Thyroid gland (tissue), 4 donors: ENCODE measurements around the gene MARK3.

Experiments used
- POLR2A ChIP-seq, 2 donors: fragments of 450-650 bp; IDR thresholded peaks; one replicate each; pipeline ENCODE4 v1.6.1; 2017; ENCODE audit warnings: antibody characterized with exemption in 2 of 2, mild to moderate bottlenecking in 2 of 2, moderate library complexity in 1 of 2
- TF ChIP-seq, protein P1 (sequence below), 6 experiments: fragments of 200-600 bp in 3 of 6; fragments of 450-650 bp in 3 of 6; sonication (generic) in 3 of 6; IDR thresholded peaks; one replicate each; pipeline ENCODE4 v1.5.1; 2016 to 2019; ENCODE audit warnings: antibody characterized with exemption in 6 of 6, mild to moderate bottlenecking in 2 of 6, inconsistent platforms in 1 of 6, moderate library complexity in 1 of 6

DNA sequence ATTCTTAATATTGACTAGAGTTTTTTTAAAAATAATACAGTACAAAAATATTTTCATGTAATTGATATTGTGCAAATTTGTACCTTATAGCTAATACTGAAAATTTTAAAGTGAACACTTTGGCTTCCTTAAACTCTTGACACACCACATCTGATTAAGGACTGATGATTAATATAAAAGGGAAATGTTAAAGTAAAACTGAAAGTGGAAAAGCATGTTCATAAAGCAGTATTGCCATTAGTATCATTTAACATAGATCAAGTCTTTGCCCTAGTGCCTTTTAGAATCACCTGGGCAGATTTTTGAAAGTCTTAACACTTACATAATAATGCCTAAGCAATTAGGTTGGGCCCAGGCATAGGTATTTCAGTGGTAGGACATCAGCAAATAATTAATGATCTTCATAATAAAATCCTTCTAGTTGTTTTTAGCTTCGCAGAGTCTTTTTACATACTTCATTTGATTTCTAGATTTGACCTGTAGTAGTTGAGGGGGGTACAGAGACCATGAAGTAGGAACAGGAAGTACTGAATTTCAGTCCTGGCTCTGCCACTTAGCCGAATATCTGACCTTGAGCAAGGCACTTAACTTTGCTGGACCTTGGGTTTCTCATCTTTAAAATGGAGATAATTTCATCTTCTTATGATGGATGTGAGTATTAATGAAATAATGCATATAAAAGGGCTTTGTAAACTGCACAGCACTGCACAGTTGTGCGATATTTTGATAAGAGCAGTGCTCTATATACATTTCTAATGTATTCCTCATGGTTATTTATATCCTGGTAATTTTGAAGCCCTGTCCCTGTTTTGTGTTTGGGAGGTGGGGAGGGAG, 43.7 kb downstream of the MARK3 start:
- TF ChIP-seq, protein P1, sequence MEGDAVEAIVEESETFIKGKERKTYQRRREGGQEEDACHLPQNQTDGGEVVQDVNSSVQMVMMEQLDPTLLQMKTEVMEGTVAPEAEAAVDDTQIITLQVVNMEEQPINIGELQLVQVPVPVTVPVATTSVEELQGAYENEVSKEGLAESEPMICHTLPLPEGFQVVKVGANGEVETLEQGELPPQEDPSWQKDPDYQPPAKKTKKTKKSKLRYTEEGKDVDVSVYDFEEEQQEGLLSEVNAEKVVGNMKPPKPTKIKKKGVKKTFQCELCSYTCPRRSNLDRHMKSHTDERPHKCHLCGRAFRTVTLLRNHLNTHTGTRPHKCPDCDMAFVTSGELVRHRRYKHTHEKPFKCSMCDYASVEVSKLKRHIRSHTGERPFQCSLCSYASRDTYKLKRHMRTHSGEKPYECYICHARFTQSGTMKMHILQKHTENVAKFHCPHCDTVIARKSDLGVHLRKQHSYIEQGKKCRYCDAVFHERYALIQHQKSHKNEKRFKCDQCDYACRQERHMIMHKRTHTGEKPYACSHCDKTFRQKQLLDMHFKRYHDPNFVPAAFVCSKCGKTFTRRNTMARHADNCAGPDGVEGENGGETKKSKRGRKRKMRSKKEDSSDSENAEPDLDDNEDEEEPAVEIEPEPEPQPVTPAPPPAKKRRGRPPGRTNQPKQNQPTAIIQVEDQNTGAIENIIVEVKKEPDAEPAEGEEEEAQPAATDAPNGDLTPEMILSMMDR (IDR thresholded peaks at IDR 0.05) = no peak
- no peak for TF ChIP-seq POLR2A (IDR thresholded peaks at IDR 0.05)
